Endothelial cell of umbilical vein (primary cell): ENCODE data around the gene WDR18. TPM values are rescaled to one million over a fixed set of nuclear protein-coding genes. Genes with fewer than 3 reads are reported as not detected.
A peak's percentile ranks its signal among the peaks of the same experiment; 100 is the strongest.

Experiments
- BruUV-seq: library from RNA; stranded (reverse); fragments of 400-500 nt; replicated peaks from 2 replicates; lab custom pipeline; 2021; lab: Mats Ljungman, UMichigan
- CTCF ChIA-PET: fragments of 300-600, 350-600 bp; sonication (Branson Sonifier 250); formaldehyde crosslinking; loops from one replicate; lab custom pipeline; 2021; ENCODE audit warnings: antibody characterized with exemption, inconsistent platforms; lab: Charles Lee
- POLR2A ChIA-PET: fragments of 300-600, 350-600 bp; sonication (Branson Sonifier 250); formaldehyde crosslinking; loops from one replicate; lab custom pipeline; 2021; ENCODE audit warnings: antibody characterized with exemption, inconsistent platforms; lab: Charles Lee
- DNase-seq: peaks from one replicate; pipeline ENCODE4 v3.0.0-alpha.2; 2011; ENCODE audit warnings: low read depth, low spot score
- FAIRE-seq: peaks from 2 replicates; lab custom pipeline; 2011; peaks lifted over from hg19 to GRCh38; lab: Jason Lieb, UNC
- H2AFZ ChIP-seq: 2 replicates; pipeline ENCODE4 v1.6.0; 2012; ENCODE audit warnings: low read depth, low read length, control low read depth, inconsistent platforms
- H3K27ac ChIP-seq: 2 replicates; pipeline ENCODE4 v1.5.1; 2011; ENCODE audit warnings: low read depth, mild to moderate bottlenecking, control low read depth, low read length, moderate library complexity; ENCODE audit not compliant: insufficient read depth
- H3K27me3 ChIP-seq, 2 experiments: 2 replicates each; pipeline versions ENCODE4 v1.6.0 to v1.6.1; 2011; ENCODE audit warnings: low read length in 2 of 2, mixed read lengths in 1 of 2; ENCODE audit not compliant: control insufficient read depth in 2 of 2, insufficient read depth in 2 of 2
- H3K36me3 ChIP-seq, 2 experiments: 2 replicates in 1 of 2; 3 replicates in 1 of 2; pipeline ENCODE4 v1.5.1; 2011; ENCODE audit warnings: low read length in 2 of 2, mild to moderate bottlenecking in 1 of 2, moderate library complexity in 1 of 2; ENCODE audit not compliant: control insufficient read depth in 2 of 2, insufficient read depth in 2 of 2; ENCODE audit errors: extremely low read depth in 1 of 2
- H3K4me1 ChIP-seq: 3 replicates; pipeline ENCODE4 v1.5.1; 2011; ENCODE audit warnings: mild to moderate bottlenecking, low read length; ENCODE audit not compliant: control insufficient read depth, insufficient read depth; ENCODE audit errors: extremely low read depth
- H3K4me2 ChIP-seq: 2 replicates; pipeline ENCODE4 v1.6.1; 2011; ENCODE audit warnings: low read length, control low read depth, mixed read lengths; ENCODE audit not compliant: insufficient read depth
- H3K4me3 ChIP-seq, 3 experiments: fragments of 200-600 bp in 1 of 3; sonication (generic), shearing (Covaris generic) in 1 of 3; replicated peaks in 1 of 3; 2 replicates each; pipeline ENCODE4 v1.5.1; 2011 to 2016; ENCODE audit warnings: control low read depth in 3 of 3, low read length in 3 of 3, mild to moderate bottlenecking in 2 of 3, inconsistent platforms in 1 of 3, low read depth in 1 of 3, moderate library complexity in 1 of 3; ENCODE audit not compliant: insufficient read depth in 1 of 3
- H3K79me2 ChIP-seq: 2 replicates; pipeline ENCODE4 v1.6.0; 2012; ENCODE audit warnings: low read length, inconsistent platforms; ENCODE audit not compliant: control insufficient read depth, insufficient read depth
- H3K9ac ChIP-seq: replicated peaks from 2 replicates; pipeline ENCODE3; 2011; ENCODE audit warnings: low read length, control low read depth; ENCODE audit not compliant: insufficient read depth; ENCODE audit errors: extremely low read depth
- H3K9me1 ChIP-seq: replicated peaks from 3 replicates; pipeline ENCODE4 v1.6.0; 2011; ENCODE audit warnings: mild to moderate bottlenecking, low read length; ENCODE audit not compliant: control insufficient read depth, insufficient read depth; ENCODE audit errors: extremely low read depth
- H3K9me3 ChIP-seq: replicated peaks from 2 replicates; pipeline ENCODE4 v1.5.1; 2012; ENCODE audit warnings: low read length, inconsistent platforms; ENCODE audit not compliant: control insufficient read depth, insufficient read depth
- H4K20me1 ChIP-seq: replicated peaks from 2 replicates; pipeline ENCODE3; 2011; ENCODE audit warnings: mild to moderate bottlenecking, low read length; ENCODE audit not compliant: control insufficient read depth, insufficient read depth; ENCODE audit errors: extremely low read depth
- EZH2 ChIP-seq: IDR thresholded peaks from 2 replicates; pipeline ENCODE4 v1.6.1; 2012; ENCODE audit warnings: borderline replicate concordance, low read depth, mild to moderate bottlenecking, moderate library complexity, low read length, inconsistent platforms; ENCODE audit not compliant: severe bottlenecking
- FOS ChIP-seq: IDR thresholded peaks from 2 replicates; pipeline ENCODE4 v1.6.1; 2011; ENCODE audit warnings: mild to moderate bottlenecking, low read length, moderate library complexity, borderline replicate concordance; ENCODE audit not compliant: insufficient read depth
- GATA2 ChIP-seq: IDR thresholded peaks from 2 replicates; pipeline ENCODE4 v1.7.0; 2011; ENCODE audit warnings: low read depth, mild to moderate bottlenecking, moderate library complexity, mixed read lengths, low read length; ENCODE audit not compliant: insufficient read length, insufficient read depth
- JUN ChIP-seq: IDR thresholded peaks from 2 replicates; pipeline ENCODE4 v1.6.1; 2011; ENCODE audit warnings: borderline replicate concordance, low read depth; ENCODE audit not compliant: insufficient read length, insufficient read depth
- MYC ChIP-seq: IDR thresholded peaks from one replicate; pipeline ENCODE4 v1.6.1; 2011; ENCODE audit warnings: mild to moderate bottlenecking, low read depth, low read length
- POLR2A ChIP-seq: IDR thresholded peaks from 2 replicates; pipeline ENCODE4 v1.6.1; 2012; ENCODE audit warnings: low read depth, mild to moderate bottlenecking, control low read depth, low read length
- POLR2AphosphoS5 ChIP-seq: IDR thresholded peaks from 2 replicates; pipeline ENCODE4 v1.6.1; 2012; ENCODE audit warnings: low read depth, mild to moderate bottlenecking, control low read depth, low read length, moderate library complexity; ENCODE audit not compliant: insufficient read depth
- dilution Hi-C: fragments of 300-500 bp; cut with MboI; formaldehyde crosslinking; loops from one replicate; pipeline ENCODE4 v1.15.0; 2019; ENCODE audit warnings: low sequenced_read_pairs; ENCODE audit not compliant: extremely low pct_ligation_motif_present
- intact Hi-C: fragments of 100-400 bp; cut with micrococcal nuclease; formaldehyde crosslinking; loops from one replicate; pipeline ENCODE4 v1.10.0; 2022
- polyA plus RNA-seq, 4 experiments: library from polyadenylated mRNA; depleted of rRNA in 3 of 4; stranded (reverse) in 3 of 4; unstranded in 1 of 4; fragments of >200 nt; gene quantifications; 2 replicates each; pipeline versions ENCODE4 v1.2.1 to v1.2.3, GENCODE V29; 2011 to 2012; ENCODE audit warnings: missing spikeins in 1 of 4
- total RNA-seq: library from RNA; stranded (reverse); gene quantifications from 2 replicates; pipeline ENCODE4 v1.2.3, GENCODE V29; 2021
- TF ChIP-seq, protein P1 (sequence below), 2 donors: IDR thresholded peaks; 1 replicate in 1 of 2; 2 replicates in 1 of 2; pipeline ENCODE4 v1.5.1; 2011; ENCODE audit warnings: low read length in 2 of 2, mild to moderate bottlenecking in 2 of 2, moderate library complexity in 2 of 2, control low read depth in 1 of 2, inconsistent platforms in 1 of 2, low read depth in 1 of 2; ENCODE audit not compliant: insufficient read depth in 1 of 2; ENCODE audit errors: extremely low read depth in 1 of 2
- TF ChIP-seq, protein P2 (sequence below): IDR thresholded peaks from 2 replicates; pipeline ENCODE4 v1.6.1; 2011; ENCODE audit not compliant: insufficient read depth, insufficient read length

The WDR18 gene
- total and polyA plus RNA-seq, 2 donors (not counting 3 experiments of a cell fraction or from before 2014, with no cell fraction given), result 54.8 to 102 TPM

DNA sequence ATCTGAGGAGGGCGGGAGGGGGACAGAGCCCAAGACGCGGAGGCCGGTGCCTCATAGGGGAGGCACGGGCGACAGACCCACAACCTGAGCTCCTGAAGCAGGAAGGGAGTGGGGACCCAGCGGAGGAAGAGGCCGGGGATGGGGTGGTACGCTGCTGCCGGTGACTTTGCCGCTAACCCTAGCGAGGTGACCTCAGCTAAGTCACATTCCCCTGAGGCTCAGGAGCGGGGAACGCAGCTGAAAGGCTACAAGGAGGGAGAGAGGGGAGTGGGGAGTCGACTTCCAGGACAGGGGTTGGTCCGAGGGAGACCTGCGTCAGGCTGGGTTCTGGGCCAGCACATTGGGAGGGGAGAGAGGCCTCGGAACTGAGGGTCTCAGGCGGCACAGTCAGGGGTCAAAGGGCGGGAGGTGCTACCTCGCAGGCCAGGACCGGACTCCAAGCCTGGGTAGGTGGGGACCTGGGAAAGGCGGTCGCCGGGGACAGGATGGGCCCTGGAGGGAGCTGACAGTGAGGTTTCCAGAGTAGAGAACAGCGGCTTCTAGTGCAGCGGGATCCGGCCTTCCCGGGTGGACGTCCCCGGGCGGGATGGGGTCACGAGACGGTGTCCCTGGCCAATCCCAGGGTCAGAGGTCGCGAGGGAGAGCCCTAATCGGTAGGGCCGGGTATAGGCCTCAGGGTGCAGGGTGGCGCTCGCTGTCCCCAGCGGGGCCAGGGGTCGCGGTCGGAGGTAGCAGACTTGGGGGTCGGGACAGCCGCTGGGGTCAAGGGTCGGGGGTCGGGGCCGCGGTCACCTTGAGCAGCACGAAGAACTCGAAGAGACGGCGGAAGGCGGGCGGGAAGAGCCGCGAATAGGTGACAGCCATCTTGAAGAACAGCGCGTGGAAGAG is 36.1 kb downstream of the WDR18 start:
- DNase-seq (peak; percentile 30), FAIRE-seq (peak; percentile 38)
- TF ChIP-seq POLR2A (no peak), FOS (no peak), MYC (no peak), GATA2 (no peak), EZH2 (no peak), JUN (no peak), POLR2AphosphoS5 (no peak)
- TF ChIP-seq, protein P1, sequence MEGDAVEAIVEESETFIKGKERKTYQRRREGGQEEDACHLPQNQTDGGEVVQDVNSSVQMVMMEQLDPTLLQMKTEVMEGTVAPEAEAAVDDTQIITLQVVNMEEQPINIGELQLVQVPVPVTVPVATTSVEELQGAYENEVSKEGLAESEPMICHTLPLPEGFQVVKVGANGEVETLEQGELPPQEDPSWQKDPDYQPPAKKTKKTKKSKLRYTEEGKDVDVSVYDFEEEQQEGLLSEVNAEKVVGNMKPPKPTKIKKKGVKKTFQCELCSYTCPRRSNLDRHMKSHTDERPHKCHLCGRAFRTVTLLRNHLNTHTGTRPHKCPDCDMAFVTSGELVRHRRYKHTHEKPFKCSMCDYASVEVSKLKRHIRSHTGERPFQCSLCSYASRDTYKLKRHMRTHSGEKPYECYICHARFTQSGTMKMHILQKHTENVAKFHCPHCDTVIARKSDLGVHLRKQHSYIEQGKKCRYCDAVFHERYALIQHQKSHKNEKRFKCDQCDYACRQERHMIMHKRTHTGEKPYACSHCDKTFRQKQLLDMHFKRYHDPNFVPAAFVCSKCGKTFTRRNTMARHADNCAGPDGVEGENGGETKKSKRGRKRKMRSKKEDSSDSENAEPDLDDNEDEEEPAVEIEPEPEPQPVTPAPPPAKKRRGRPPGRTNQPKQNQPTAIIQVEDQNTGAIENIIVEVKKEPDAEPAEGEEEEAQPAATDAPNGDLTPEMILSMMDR (IDR thresholded peaks at IDR 0.05; ENCODE audit: extremely low read depth in 1 of 2, insufficient read depth in 1 of 2, low read depth in 1 of 2, low read length in 2 of 2), result no peak
- TF ChIP-seq, protein P2, sequence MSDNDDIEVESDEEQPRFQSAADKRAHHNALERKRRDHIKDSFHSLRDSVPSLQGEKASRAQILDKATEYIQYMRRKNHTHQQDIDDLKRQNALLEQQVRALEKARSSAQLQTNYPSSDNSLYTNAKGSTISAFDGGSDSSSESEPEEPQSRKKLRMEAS, result no peak
- Histone ChIP-seq H3K9me3 (no peaks in the 10 kb centered on the region), H3K79me2 (peaks cover 57% of the 10 kb centered on the region), H3K9ac (peak overlapping the region; percentile 93), H3K36me3 (no peaks in the 10 kb centered on the region), H2AFZ (peak overlapping the region; percentile 19), H3K27me3 (no peaks in the 10 kb centered on the region), H3K4me3 (peak overlapping the region; percentile 80 to 90 (median 88)), H4K20me1 (no peaks in the 10 kb centered on the region), H3K27ac (peak overlapping the region; percentile 95), H3K9me1 (no peaks in the 10 kb centered on the region), H3K4me2 (peak overlapping the region; percentile 86), H3K4me1 (peaks cover 40% of the 10 kb centered on the region)
- POLR2A ChIA-PET, result interaction anchor here (0.6 kb wide), 1 partner anchor 12 kb away, joined by 3 read pairs; no protein-coding TSS in a partner anchor
- dilution Hi-C loops (no loop called here), intact Hi-C loops (loop anchor here (2.0 to 5.0 kb wide), 2 partner anchors 19 to 162 kb away; partner anchors contain the start of gene GRIN3B)
- CTCF ChIA-PET, result interaction anchor here (0.6 kb wide), 1 partner anchor 84 kb away, joined by 3 read pairs; no protein-coding TSS in a partner anchor
- BruUV-seq, result TSS peak; percentile 48
